NCI-H526 (cell line): ENCODE measurements around the gene KRTAP2-2.
A peak's percentile ranks its signal among the peaks of the same experiment; 100 is the strongest.
"Not testable (repeated sequence)": the region's sequence is repeated elsewhere in the genome, so short reads cannot be mapped to it uniquely, and the experiment has no call there.

ENCODE experiments used
- DNase-seq, 2 experiments: peaks; one replicate each; lab custom pipeline; 2025; lab: John Stamatoyannopoulos, UW

The KRTAP2-2 gene, protein sequence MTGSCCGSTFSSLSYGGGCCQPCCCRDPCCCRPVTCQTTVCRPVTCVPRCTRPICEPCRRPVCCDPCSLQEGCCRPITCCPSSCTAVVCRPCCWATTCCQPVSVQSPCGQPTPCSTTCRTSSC

GRCh38 chr17:41055130-41055529, at the start of gene KRTAP2-2:
Gene KRTAP2-2, minus strand, starts transcription at chr17:41055230. Its CDS starts 19 bp downstream, at chr17:41055211.
- not testable (repeated sequence) for DNase-seq

- not testable (repeated sequence) for DNase-seq
Observed at GRCh38 chr17:41104386-41105038, 49.5 kb upstream of the KRTAP2-2 start.

DNA sequence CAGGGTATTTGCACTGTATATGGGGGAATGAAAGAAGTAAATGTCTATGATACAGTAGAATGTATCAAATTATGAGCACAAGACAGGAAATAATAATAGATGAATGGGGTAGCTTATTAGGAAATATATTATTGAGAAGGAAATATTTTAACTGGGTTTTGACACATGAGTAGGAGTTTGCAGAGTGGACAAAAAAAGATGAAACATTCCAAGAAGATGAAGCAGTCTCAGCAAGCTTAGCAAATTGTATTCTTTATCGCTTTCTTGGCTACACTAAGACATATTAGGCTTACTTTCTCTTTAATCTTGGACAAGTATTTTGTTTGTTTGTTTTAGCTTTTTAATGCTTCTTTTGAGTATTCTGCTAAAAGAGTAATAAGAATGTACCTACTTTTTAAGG, 48.9 kb upstream of the KRTAP2-2 start:
- DNase-seq = no peak

DNA sequence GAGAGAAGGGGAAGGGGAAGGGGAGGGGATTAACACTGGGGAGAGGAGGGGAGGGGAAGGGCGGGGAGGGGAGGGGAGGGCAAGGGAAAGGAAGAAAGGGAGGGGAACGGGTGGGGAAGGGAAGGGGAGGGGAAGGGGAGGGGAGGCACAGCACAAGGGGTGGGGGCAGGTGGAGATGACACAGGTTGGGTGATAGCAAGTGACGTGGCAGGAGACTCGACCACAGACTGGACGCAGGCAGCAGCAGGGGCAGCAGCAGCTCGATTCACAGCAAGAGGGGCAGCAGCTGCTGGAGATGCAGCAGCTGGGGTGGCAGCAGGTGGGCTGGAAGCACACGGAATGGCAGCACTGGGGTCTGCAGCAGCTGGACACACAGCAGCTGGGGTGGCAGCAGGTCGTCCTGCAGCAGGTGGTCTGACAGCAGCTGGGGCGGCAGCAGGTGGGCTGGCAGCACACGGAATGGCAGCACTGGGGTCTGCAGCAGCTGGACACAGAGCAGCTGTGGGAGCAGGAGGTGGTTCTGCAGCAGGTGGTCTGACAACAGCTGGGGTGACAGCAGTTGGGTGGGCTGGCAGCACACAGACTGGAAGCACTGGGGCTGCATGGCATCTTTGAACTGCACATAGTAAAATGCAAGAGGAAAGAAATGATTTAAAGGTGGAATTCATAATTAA, 46.7 kb upstream of the KRTAP2-2 start, which contains the start of gene KRTAP4-16:
KRTAP4-16 (minus strand) TSS at position 624 of the 674 bp plus-strand sequence; CDS start at position 624, 0 bp downstream.
- DNase-seq = no peak

- not testable (repeated sequence) for DNase-seq
Observed at GRCh38 chr17:41099682-41100480, 44.9 kb upstream of the KRTAP2-2 start.

GRCh38 chr17:41098481-41098880, 43.5 kb upstream of the KRTAP2-2 start:
- no peak for DNase-seq

DNA sequence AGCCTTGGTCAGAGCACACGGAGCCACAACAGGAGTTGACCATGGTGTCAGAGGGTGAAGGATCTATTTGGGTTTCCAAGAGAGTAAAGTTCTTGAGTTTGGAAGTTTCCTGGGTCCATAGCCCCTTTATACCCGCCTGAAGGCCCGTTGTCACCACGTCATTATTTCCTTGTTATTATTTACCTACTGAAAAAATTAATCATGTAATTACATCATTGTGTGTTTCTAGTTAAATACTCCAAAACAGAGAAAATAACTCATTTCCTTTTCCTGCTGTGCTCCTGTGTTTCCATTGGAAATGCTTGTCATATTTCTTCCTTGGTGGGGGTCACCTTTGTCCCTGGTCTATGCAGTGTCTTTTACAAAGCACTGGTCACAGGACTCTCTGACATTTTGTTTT, 43.0 kb upstream of the KRTAP2-2 start, which contains the start of gene KRTAP4-8:
KRTAP4-8 (minus strand) TSS at position 101 of the 400 bp plus-strand sequence; CDS start at position 43, 58 bp downstream.
- no peak for DNase-seq

GRCh38 chr17:41096055-41096454, 41.0 kb upstream of the KRTAP2-2 start:
- DNase-seq = peak; percentile 57 to 76

DNA sequence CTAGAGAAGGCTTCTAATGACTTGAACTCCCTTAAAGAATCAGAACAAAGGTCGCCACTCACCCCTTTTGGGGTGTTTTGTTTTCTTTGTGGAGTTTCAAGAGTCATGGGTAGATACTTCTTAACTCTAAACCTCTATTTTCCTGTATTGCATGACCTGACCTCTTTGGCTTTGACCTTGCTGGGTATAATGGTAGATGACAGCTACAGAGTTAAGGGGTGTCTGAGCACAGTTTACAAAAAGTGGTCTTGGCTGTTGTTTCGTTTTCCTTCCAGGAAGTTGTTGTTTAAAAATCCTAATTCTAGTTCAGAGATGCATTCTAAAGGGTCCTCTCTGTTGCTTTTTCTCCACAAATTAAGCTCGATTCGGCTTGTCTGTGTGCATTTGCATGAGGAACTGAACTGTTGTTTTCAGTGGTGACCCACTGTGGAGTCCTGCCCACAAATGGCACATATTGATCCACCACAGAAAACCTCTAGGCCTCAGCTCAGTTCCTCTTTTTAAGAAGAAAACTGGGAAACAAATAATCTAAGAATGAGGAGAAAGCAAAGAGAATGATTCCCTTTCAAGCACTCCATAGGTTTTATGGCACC, 33.8 kb upstream of the KRTAP2-2 start:
- not testable (repeated sequence) for DNase-seq

DNA sequence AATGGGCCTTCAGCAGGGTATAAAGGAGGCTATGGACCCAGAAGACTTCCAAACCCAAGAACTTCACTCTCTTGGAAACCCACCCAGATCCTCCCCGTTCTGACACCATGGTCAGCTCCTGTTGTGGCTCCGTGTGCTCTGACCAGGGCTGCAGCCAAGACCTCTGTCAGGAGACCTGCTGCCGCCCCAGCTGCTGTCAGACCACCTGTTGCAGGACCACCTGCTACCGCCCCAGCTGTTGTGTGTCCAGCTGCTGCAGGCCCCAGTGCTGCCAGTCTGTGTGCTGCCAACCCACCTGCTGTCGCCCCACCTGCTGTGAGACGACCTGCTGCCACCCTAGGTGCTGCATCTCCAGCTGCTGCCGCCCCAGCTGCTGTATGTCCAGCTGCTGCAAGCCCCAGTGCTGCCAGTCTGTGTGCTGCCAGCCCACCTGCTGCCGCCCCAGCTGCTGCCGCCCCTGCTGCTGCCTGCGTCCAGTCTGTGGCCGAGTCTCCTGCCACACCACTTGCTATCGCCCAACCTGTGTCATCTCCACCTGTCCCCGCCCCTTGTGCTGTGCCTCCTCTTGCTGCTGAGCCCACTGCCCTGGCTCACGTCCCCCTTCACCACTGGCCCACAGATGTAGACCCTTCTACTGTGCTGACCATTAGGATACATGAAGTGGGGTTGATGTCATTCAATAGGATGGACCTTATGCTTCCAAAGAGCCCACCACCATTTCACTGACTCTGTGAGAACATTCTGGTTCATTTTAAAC, 29.2 kb upstream of the KRTAP2-2 start, which contains the start of gene KRTAP4-7:
KRTAP4-7 (plus strand) TSS at position 51 of the 757 bp plus-strand sequence; CDS start at position 108, 57 bp downstream.
- DNase-seq = not testable (repeated sequence)

- DNase-seq = not testable (repeated sequence)
Observed at GRCh38 chr17:41083427-41083826, 28.4 kb upstream of the KRTAP2-2 start.

GRCh38 chr17:41082626-41083025, 27.6 kb upstream of the KRTAP2-2 start:
- DNase-seq = no peak

- no peak for DNase-seq
Observed at GRCh38 chr17:41076788-41077187, 21.8 kb upstream of the KRTAP2-2 start.

- DNase-seq = peak; percentile 19 to 61
Observed at GRCh38 chr17:41073676-41074075, 18.6 kb upstream of the KRTAP2-2 start.

- DNase-seq = no peak
Observed at GRCh38 chr17:41071606-41072360, 16.8 kb upstream of the KRTAP2-2 start.

DNA sequence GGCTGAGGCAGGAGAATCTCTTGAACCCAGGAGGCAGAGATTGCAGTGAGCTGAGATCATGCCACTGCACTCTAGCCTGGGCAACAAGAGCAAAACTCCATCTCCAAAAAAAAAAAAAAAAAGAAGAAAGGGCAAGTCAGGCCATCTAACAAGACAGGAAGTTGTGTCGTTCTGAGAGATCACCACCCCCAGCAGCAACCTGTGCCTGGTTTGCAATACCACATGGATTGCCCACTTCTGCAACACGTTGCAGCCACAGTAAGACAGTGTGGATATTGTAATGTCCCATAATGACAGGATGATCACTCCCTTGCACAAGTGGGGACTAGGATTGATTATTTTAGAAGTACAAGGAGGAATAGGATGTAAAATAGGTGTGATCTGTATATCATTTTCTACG, 14.0 kb upstream of the KRTAP2-2 start:
- DNase-seq = no peak

DNA sequence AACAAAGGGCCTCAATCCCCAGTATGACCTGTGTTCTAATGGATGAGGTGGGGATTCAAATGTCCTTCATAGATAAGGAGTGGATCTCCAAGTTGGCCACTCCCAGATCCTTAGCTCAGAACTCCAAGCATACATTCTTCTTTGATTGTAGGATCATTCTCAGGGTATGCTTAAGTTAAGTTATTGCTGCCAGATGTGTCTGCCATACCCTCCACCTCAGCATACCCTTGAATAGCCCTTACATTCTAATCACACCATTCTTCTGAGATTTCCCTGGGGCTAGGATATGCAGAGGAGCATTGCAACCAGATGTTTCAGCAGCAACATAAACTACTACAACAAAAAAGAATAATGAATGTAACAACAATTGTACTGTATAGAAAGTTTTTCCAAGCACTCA, 12.3 kb upstream of the KRTAP2-2 start:
- no peak for DNase-seq

DNA sequence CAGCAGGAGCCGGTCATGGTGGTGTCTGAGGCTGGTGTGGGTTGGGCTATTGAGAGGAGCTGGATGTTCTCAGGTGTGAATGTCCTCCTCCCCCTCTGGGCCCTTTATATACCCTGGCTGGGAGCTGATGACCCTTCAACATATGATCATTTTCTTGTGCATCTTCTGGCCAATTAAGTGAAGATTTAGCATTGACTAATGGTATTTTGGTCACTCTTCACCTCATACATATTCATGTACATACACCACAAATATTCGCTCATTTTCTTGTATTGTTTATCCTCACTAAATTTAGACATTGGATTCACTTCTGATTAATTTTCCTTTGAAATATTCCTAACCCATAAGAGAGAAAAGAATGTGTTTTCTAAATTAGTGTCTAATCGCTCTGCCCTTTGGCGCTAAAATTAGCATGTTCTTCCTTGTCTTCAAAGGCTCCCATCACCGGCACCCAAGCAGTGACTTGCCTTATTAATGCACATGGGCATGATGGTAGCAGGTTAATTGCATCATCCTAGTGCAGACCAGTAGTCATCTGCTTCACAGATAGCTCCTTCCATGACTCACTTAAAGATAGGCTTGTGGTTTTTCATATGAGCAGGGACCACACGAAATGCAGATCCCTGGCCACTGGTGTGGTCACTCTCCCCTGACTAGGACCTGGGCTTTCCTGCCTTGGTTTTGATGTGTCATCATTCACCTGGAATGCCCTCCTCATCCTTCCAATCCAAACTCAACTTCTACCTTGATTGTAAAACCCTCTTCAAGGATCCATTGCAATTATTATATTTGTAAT, 11.0 kb upstream of the KRTAP2-2 start, which contains the start of gene KRTAP2-4:
KRTAP2-4 (minus strand) TSS at position 51 of the 796 bp plus-strand sequence; CDS start at position 17, 34 bp downstream.
- no peak for DNase-seq
